Measurements from ENCODE around the gene EIF2AK3.

The EIF2AK3 gene

GRCh38 chr2:88622307-88622706 is 5.0 kb downstream of the EIF2AK3 start:
- Histone ChIP-seq H3K36me3 (ENCODE audit: insufficient read depth, low read length) (peaks cover 4% of the 10 kb centered on the region; the same call in 1 of the 2 replicates), H3K9me2 (ENCODE audit: low read depth, low read length) (no peaks in the 10 kb centered on the region), H2AFZ (ENCODE audit: low read length) (no peak overlapping the region), H4K20me1 (ENCODE audit: insufficient read depth, low read length) (no peaks in the 10 kb centered on the region), H3K4me3 (ENCODE audit: low read depth, low read length, poor library complexity, severe bottlenecking) (no peak overlapping the region), H3K27me3 (ENCODE audit: insufficient read depth, low read length) (no peaks in the 10 kb centered on the region), H3K9ac (ENCODE audit: low read length) (no peak overlapping the region), H3F3A (ENCODE audit: insufficient read depth, low read length) (no peaks in the 10 kb centered on the region), H3K4me1 (ENCODE audit: insufficient read depth, low read length, severe bottlenecking) (peaks cover 83% of the 10 kb centered on the region), H3K79me2 (ENCODE audit: insufficient read depth, low read length) (peaks cover 86% of the 10 kb centered on the region), H3K4me2 (ENCODE audit: low read length) (peak overlapping the region; percentile 82; the same call in 1 of the 2 replicates), H3K9me3 (ENCODE audit: low read length) (no peaks in the 10 kb centered on the region), H3K27ac (ENCODE audit: low read depth, low read length, poor library complexity, severe bottlenecking) (peak overlapping the region; percentile 22)
- no peak for TF ChIP-seq CTCF (IDR thresholded peaks at IDR 0.05; ENCODE audit: low read length)
- no peak for TF ChIP-seq EZH2 (IDR thresholded peaks at IDR 0.05; ENCODE audit: borderline replicate concordance, low read length)

DNA sequence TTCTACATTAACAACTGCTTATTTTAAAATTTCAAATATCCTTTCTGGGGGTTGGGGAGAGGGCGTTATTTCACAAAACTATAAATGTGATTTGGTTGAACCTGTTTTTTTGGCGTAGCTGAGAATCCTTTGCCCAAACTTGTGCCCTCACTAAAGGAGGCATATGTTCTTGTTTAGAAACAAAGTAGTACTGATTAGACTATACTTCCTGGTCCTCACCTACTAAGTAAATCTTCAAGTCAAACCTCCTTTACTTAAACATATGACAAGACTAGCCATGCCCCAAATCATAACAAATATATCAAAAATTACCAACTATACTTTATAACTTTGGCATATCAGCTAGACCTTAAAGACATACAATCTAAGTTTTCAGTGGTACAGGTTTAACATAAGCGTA is 5.8 kb downstream of the EIF2AK3 start:
- Histone ChIP-seq H3K27ac (ENCODE audit: low read depth, low read length, poor library complexity, severe bottlenecking) (peak overlapping the region; percentile 22), H3K27me3 (ENCODE audit: insufficient read depth, low read length) (no peaks in the 10 kb centered on the region), H3F3A (ENCODE audit: insufficient read depth, low read length) (no peaks in the 10 kb centered on the region), H3K9ac (ENCODE audit: low read length) (peak overlapping the region; percentile 12; the same call in 1 of the 2 replicates), H3K9me3 (ENCODE audit: low read length) (no peaks in the 10 kb centered on the region), H2AFZ (ENCODE audit: low read length) (no peak overlapping the region), H3K4me2 (ENCODE audit: low read length) (peak overlapping the region; percentile 82), H3K79me2 (ENCODE audit: insufficient read depth, low read length) (peaks cover 92% of the 10 kb centered on the region), H3K36me3 (ENCODE audit: insufficient read depth, low read length) (peaks cover 4% of the 10 kb centered on the region; the same call in 1 of the 2 replicates), H4K20me1 (ENCODE audit: insufficient read depth, low read length) (no peaks in the 10 kb centered on the region), H3K4me1 (ENCODE audit: insufficient read depth, low read length, severe bottlenecking) (peaks cover 83% of the 10 kb centered on the region), H3K9me2 (ENCODE audit: low read depth, low read length) (no peaks in the 10 kb centered on the region), H3K4me3 (ENCODE audit: low read depth, low read length, poor library complexity, severe bottlenecking) (no peak overlapping the region)
- TF ChIP-seq EZH2 (IDR thresholded peaks at IDR 0.05; ENCODE audit: borderline replicate concordance, low read length), result no peak
- no peak for TF ChIP-seq CTCF (IDR thresholded peaks at IDR 0.05; ENCODE audit: low read length)

GRCh38 chr2:88620015-88620414 is 7.2 kb downstream of the EIF2AK3 start:
- no peaks in the 10 kb centered on the region for H4K20me1 ChIP-seq (ENCODE audit: insufficient read depth, low read length)
- no peak overlapping the region for H3K4me3 ChIP-seq (ENCODE audit: low read depth, low read length, poor library complexity, severe bottlenecking)
- H3K9me3 ChIP-seq (ENCODE audit: low read length), result no peaks in the 10 kb centered on the region
- peaks cover 91% of the 10 kb centered on the region for H3K79me2 ChIP-seq (ENCODE audit: insufficient read depth, low read length)
- H3K9me2 ChIP-seq (ENCODE audit: low read depth, low read length), result no peaks in the 10 kb centered on the region
- no peaks in the 10 kb centered on the region for H3F3A ChIP-seq (ENCODE audit: insufficient read depth, low read length)
- no peak overlapping the region for H3K27ac ChIP-seq (ENCODE audit: low read depth, low read length, poor library complexity, severe bottlenecking)
- peaks cover 4% of the 10 kb centered on the region; the same call in 1 of the 2 replicates for H3K36me3 ChIP-seq (ENCODE audit: insufficient read depth, low read length)
- no peak overlapping the region for H3K9ac ChIP-seq (ENCODE audit: low read length)
- H3K4me2 ChIP-seq (ENCODE audit: low read length), result no peak overlapping the region
- TF ChIP-seq CTCF (IDR thresholded peaks at IDR 0.05; ENCODE audit: low read length) (no peak), EZH2 (IDR thresholded peaks at IDR 0.05; ENCODE audit: borderline replicate concordance, low read length) (no peak)
- H2AFZ ChIP-seq (ENCODE audit: low read length), result no peak overlapping the region
- H3K27me3 ChIP-seq (ENCODE audit: insufficient read depth, low read length), result no peaks in the 10 kb centered on the region
- peaks cover 81% of the 10 kb centered on the region for H3K4me1 ChIP-seq (ENCODE audit: insufficient read depth, low read length, severe bottlenecking)

All from OCI-LY1 (cell line).